Measurements from ENCODE around the gene TMEM87A. TPM values are rescaled to one million over a fixed set of nuclear protein-coding genes. Genes with fewer than 3 reads are reported as not detected.

Gene TMEM87A
- total and polyA plus RNA-seq, 2 of the 8 experiments (the other 6 are each of a cell fraction or from before 2014, with no cell fraction given), result 15.2 to 33.1 TPM

GRCh38 chr15:42206406-42206805 lies 66.8 kb downstream of the TMEM87A start (continued):
- TF ChIP-seq CHD7 (IDR thresholded peaks at IDR 0.05; ENCODE audit: insufficient replicate concordance, low read length), result no peak
- no peak for TF ChIP-seq TAF1 (IDR thresholded peaks at IDR 0.05; ENCODE audit: low read depth, low read length)
- TF ChIP-seq SP2 (IDR thresholded peaks at IDR 0.05; ENCODE audit: low read length), result no peak
- TF ChIP-seq CTCF (IDR thresholded peaks at IDR 0.05; ENCODE audit: control extremely low read depth in 1 of 3, insufficient read depth in 1 of 3, low read depth in 1 of 3, low read length in 3 of 3), result no peak
- TF ChIP-seq TBP (IDR thresholded peaks at IDR 0.05; ENCODE audit: low read depth, low read length), result no peak
- TF ChIP-seq NRF1 (IDR thresholded peaks at IDR 0.05; ENCODE audit: low read depth, low read length), result no peak
- TF ChIP-seq SUZ12 (IDR thresholded peaks at IDR 0.05; ENCODE audit: low read length), result no peak
- no peak for TF ChIP-seq BACH1 (IDR thresholded peaks at IDR 0.05; ENCODE audit: low read length)
- TF ChIP-seq ZNF274 (IDR thresholded peaks at IDR 0.05; ENCODE audit: borderline replicate concordance, extremely low read depth, low read length), result no peak
- no peak for TF ChIP-seq FOSL1 (IDR thresholded peaks at IDR 0.05; ENCODE audit: insufficient read depth, low read depth, low read length)
- no peak for TF ChIP-seq POLR2A (IDR thresholded peaks at IDR 0.05; ENCODE audit: control extremely low read depth in 1 of 2, low read depth in 2 of 2, low read length in 2 of 2)
